NOMO-1 (cell line): ENCODE measurements around the gene ATRN.
"Not testable (repeated sequence)": the region's sequence is repeated elsewhere in the genome, so short reads cannot be mapped to it uniquely, and the experiment has no call there.

ENCODE experiments used
- DNase-seq, 2 experiments: peaks; one replicate each; lab custom pipeline; 2025; ENCODE audit not compliant: unreplicated experiment in 2 of 2; lab: John Stamatoyannopoulos, UW

The ATRN gene

DNA sequence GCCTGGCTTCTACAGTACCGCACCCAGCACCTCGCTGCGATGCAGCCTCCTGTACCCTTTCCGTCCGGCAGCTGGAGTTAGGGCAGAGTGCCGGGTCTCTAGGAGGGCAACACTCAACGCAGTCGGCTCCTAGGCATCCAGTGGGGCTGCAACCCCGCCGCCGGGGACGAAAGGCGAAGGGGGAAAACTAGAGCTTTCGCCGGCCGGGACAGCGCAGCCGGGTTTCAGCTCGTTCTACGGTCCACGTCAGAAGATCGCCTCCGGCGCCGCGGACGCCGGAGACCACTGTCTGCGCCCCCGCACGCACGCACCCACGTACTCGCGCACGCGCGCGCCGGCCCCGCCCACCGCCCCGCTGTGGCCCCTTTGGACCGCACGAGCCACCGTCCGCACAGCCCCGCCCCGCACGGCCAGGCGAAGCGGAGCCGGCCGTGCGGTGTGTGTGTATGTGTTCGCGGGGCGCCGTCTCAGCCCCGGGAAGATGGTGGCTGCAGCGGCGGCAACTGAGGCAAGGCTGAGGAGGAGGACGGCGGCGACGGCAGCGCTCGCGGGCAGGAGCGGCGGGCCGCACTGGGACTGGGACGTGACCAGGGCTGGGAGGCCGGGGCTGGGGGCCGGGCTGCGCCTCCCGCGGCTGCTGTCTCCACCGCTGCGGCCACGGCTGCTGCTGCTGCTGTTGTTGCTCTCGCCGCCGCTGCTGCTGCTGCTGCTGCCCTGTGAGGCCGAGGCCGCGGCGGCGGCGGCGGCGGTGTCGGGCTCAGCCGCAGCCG lies at the start of gene ATRN:
ATRN (plus strand) TSS at position 392 of the 770 bp plus-strand sequence; CDS start at position 482, 90 bp downstream.
- DNase-seq: peak; percentile 64 to 85

DNA sequence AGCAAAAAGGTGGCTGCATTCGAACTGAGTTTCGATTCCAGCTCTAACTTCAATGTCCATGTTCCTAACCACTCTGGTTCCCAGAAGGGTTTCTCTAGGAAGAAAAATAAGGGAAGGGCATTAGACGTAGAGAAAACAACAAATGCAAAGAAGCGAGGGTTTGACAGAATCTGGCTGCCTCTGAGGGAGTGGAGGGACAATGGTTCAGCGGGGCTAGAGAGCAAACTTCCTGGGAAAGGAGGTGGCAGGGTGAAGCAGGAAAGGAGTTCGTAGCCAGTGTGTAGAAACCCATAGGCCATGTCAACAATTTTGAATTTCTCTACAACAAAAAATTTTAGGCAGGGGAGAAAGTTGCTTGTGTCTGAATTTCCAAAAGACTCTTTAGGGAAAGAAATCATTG lies 48.8 kb upstream of the ATRN start:
- DNase-seq: no peak

DNA sequence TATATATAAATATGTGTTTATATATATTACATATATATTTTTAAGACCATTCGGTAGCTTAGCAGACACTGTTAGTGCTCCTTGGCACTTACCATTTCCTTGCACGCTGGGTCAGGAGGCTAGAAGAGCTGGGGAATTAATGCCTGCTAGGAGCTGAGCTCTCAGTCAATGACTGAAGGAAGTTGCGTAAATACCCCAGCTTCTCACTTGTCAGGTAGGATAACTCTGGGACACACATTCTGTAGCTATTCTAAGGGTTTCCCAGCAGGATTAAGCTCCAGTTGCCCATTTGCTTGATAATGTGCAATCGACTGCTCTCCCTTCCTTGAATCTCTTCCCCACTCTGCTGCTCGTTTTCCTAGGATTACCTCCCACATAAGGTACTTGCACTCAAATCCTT lies 47.7 kb upstream of the ATRN start:
- peak in 1 of 2 experiments; percentile 8 for DNase-seq

DNA sequence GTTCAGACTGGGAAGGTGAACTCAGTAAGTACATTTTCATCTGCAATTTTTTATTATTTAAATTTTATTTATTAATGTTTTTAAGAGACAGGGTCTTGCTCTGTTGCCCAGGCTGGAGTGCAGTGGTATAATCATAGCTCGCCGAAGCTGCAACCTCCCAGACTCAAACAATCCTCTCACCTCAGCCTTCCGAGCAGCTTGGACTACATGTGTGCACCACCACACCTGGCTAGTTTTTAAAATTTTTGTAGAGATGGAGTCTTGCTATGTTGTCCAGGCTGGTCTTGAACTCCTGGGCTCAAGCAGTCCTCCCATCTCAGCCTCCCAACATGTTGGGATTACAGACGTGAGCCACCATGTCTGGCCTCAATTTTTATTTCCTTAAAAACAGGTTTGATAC lies 44.1 kb upstream of the ATRN start:
- not testable (repeated sequence) for DNase-seq

DNA sequence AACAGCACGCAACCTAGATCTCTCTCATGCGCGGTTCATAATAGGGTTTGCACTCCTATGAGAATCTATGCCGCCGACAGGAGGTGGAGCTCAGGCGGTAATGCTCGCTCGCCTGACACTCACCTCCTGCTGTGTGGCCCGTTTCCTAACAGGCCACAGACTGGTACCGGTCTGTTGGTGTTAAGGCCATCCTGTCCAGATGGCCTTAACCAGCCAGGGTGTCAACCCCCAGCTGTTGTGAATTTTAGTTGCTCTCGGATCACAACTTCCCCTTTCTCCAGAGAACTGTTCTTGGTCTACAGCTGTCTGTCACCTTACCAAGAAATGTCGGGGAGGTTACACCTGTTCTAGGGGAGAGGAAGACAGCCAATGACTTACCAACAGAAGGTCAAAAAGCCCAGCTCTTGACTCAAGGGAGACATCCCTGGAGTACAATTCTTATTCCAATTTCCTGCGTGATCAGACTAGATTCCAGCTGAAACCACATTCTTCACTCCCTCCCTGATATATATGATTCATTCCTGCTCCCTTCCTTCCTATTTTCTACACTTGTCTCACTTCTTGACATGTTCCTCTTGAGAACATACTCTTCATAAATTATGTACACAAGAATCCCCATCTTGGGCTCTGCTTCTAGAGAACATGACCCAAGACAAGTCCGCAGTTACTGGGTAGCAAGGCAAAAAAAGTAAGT lies 40.3 kb upstream of the ATRN start:
- DNase-seq: peak; percentile 88 to 93

DNA sequence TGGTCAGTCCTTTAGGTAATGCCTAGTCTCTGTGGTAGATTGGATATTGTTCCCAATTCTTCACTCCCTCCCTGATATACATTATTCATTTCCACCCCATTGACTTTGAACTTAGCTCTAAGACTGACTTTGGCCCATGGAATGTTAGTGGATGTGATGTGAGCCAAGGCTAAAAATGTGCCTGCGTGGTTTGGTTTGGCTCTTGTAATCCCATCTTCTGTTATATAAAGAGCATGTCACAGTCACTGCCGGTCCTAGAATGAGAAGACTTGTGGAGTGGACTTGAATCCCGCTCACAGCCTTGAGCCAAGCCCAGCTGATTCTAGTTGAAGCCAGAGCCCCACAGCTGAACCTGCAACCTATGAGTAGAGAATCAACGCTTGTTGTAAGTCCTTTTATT lies 39.7 kb upstream of the ATRN start:
- DNase-seq: no peak

DNA sequence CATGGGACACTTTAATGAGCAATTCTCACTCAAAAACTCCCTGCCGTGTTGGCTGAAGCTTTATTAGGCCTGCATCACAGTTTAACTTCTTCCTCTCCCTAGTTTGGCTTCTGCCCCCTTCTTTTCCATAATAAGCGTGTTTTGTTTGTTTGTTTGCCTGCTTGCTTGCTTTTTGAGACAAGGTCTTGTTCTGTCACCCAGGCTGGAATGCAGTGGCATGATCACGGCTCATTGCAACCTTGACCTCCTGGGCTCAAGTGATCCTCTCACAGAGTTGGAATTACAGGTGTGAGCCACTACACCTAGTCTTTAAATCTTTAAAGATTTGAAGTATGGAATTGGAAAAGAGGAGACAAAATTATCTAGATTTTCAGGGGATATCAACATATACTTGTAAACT lies 38.0 kb upstream of the ATRN start:
- no peak for DNase-seq

DNA sequence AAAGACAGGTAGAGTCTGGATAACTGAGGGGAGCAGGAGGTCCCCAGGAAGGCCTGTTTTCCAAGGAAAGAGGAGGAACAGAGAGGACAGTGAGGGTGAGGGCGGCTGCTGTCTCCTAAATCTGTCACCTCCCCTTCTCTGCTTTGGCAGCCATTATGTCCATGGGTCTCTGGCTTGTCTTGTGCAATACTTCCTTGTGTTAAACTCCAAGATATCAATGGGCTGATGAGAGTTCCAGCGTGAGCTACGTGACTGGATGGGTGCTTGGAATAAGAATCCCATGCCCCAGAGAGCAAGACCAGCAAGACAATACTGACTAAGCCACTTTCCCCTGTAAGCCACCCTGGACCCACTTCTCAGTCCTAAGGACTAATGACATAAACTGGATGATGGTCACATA lies 37.1 kb upstream of the ATRN start:
- DNase-seq: no peak

DNA sequence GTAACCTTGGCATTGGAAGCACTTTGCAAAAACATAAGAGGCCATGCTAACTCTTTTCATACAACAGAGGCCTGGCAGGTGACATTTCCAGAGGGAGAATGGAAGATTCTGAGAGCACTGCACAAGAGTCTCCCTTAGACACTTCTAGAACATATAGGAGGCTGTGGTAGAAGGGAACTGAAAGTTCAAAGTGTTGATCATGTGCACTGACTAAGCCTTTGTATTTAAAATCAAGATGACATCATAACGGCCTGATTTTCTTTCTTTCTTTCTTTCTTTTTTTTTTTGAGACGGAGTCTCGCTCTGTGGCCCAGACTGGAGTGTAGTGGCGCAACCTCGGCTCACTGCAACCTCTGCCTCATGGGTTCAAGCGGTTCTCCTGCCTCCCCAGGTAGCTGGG lies 36.6 kb upstream of the ATRN start:
- peak; percentile 7 to 74 for DNase-seq

DNA sequence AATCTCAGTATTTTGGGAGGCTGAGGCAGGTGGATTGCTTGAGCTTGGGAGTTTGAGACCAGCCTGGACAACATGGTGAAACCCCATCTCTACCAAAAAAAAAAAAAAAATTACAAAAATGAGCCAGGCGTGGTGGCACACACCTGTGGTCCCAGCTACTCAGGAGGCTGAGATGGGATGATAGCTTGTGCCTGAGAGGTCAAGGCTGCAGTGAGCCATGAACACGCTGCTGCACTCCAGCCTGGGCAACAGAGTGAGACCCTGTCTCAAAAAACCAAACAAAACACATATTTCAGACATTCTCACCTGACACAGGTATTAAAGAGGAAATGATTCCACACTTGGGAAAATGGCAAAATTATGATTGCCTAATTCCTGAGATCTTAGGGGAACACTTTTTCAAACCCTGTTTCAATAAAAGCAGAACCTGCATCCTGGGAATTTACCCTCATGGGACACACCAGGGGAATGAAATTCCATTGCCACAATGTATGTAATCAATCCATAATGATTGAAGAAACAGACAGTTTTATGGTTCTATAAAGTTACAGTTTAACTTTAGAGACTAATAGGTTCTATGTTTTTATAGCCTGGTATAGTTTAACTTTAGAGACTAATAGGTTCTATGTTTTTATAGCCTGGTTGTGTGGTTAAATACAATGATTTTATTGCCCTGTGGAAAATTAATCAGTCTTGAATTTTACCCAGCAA lies 33.8 kb upstream of the ATRN start:
- DNase-seq: no peak

DNA sequence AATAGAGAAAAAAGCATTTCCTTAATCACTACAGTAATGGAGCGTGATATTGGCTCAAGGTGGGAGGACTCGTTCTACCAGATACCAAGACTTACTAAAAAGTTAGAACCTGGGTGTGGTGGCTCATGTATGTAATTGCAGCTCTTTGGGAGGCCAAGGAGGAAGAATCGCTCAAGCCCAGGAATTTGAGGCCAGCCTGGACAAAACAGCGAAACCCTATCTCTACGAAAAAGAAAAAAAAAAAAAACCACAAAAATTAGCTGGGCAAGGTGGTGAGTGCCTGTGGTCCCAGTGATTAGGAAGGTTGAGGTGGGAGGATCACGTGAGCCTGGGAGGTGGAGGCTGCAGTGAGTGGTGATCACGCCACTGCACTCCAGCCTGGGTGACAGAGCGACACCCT lies 24.0 kb upstream of the ATRN start:
- no peak for DNase-seq

DNA sequence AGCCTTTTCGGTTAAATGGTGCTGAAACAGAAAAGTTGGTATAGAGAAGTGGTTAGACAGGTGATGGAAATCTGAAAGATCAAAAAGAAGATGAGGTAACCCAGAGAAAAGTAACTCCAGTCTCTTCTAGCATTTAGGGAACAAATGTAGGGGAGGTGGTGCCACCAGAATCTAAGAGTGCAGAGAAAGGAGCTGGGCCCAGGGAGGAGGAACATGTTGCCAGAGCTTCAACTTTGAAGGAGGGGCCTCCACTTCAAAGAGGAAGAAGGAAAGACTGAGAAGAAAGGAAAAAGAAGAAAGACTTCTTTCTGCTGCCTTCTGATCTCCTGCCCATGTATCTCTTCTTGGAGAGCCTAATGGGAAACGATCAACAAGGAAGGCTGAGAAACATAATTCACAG lies 23.5 kb upstream of the ATRN start:
- peak; percentile 48 for DNase-seq

DNA sequence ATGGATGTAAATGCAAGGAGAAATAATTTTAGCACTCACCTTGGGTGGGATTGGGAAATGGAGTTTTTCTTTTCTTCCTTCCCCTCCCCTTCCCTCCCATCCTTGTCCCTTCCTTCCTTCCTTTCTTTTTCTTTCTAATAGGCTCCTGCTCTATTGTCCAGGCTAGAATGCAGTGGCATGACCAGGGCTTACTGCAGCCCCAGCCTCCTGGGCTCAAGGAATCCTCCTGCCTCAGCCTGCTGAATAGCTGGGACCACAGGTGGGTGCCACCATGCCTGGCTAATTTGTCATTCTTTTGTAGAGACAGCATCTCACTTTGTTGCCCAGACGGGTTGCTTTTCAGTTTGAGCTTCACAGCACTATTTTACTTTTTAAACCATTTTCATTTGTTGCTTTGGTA lies 21.5 kb upstream of the ATRN start:
- no peak for DNase-seq

DNA sequence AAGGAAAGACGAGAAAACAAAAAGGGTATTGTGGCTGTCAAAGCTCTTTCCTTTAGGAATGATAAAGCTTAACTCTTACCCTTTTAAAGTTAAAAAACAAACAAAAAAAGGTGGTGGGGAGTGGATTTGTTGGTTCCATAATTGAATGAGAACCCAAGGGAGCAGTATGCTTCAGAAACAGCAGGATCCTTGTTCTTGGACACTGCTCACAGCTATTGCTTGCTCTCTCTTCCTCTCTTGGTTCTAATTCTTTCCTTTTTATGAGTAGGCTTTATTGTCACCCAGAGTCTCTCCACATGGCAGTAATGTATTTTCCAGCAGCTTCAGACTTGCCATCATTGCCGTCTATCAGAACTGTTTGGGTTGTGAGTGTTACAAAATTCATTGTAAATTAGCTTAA lies 18.7 kb upstream of the ATRN start:
- DNase-seq: no peak

DNA sequence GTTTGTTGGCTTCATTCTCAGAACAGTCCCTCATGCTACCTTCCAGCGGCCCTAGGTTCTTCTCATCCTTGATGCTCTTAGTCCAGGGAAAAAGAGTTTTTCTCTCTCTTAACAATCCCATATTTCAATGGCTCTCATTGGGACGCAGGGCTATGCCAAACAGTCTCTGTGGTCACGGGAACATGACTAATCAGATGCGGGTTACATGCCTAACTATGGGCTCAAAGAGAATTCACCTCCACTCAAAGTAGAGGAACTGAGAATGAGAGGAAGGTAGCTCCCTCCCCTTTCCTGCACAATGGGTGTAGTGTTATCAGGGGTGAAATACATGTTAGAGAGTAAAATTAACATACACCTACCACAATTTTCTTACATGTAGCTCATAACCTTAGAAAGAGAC lies 18.1 kb upstream of the ATRN start:
- peak; percentile 17 to 30 for DNase-seq

DNA sequence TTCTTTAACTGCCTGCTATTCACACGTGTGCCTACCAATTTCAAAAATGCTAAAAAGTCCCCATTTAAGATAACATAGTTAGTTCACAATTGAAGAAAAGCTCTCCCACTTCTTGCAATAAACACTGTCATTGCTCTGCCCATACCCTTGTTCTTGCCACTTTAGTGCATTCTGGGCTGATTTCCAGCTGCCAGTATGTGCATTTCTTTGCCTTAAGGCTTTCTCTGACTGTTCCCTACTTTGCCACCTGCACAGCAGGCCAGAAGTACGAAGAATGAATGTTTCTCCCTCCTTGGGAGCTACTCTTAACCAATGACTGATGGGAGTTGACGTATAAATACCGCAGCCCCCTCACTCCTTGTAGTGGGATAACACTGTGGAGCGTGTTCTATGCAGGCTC lies 16.0 kb upstream of the ATRN start:
- no peak for DNase-seq

DNA sequence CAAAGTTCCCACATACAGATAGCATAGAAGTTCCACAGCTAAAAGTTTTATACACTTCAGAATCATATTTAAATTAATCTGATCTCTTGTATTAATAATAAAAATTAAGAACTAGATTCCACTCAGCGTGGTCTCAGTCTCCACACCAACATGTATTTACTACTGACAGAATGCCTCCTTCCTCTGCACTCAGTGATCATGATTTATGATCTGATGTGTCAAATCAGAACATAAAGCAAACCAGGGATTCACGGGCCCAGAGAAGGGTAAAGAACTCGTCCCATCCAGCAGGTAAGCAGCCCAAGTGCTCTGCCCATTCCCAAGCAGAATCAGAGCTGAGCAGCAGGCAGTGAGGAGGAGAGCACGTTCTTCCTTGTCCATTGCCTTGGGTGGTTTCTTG lies 14.2 kb upstream of the ATRN start:
- DNase-seq: no peak

DNA sequence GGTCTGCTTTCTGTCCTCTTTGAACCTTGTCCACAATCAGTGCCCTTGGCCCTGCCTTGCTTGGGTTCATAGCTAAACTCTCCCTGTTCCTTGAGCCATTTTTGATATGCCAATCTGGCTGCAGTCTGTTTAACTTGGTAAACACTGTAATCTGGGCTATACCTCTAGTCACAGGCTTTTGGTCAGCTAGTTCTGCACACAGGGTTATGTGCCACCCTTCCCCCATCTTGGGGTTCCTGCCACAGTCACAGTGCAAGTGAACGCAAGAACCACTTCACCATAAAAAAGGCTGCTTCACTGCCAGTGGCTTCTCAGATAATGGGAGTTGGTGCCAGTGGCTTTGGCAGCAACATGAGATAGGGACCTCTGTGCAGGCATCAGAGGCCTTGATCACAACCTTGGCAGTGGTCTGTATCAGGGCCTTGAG lies 10.9 kb upstream of the ATRN start:
- DNase-seq: no peak

DNA sequence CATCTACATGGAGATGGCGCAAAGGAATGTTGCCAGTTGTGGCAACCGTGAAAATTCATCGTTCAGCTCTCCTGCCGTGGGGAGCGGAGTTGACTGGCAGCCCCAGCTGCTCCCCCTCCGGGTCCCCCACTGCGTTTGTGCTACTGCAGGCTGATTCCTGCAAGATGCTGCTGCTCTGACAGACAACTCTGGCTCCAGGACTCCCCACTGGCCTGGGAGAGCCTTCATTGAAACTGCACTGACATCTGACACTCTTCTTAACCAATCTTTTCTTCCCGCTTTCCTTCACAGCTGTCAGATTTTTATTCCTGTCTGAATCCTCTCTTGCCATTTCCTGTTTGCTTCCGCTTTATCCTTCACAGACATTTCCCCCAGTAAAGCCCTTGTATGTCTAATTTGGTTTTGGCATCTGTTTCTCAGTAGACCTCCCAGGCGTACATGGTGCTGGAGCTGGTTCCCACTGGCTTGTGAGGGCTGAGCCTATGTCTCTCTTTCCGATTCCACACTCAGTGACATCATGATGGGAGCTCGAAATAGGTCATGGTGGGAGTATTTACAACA lies 9.5 kb upstream of the ATRN start:
- DNase-seq: no peak

DNA sequence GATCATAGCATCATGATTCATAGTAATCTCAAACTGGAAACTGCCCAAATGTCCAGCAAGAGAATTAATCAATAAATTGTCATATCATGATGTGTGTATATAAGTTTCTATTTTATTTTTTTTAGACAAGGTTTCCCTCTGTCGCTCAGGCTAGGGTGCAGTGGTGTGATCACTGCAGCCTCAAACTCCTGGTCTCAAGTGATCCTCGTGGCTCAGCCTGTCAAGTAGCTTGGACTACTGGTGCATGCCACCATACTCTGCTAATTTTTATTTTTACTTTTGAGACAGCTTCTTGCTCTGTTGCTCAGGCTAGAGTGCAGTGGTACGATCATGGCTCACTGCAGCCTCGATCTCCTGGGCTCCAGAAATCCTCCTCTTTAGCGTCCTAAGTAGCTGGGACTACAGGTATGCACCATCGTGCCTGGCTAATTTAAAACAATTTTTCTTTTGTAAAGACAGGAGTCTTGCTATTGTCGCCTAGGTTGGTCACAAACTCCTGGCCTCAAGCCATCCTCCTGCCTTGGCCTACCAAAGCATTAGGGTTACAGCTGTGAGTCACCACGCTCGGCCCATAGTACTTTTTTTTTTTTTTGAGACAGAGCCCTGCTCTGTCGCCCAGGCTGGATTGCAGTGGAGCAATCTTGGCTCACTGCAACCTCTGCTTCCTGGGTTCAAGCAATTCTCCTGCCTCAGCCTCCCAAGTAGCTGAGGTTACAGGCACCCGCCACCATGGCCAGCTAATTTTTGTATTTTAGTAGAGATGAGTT lies 8.7 kb upstream of the ATRN start:
- no peak for DNase-seq

DNA sequence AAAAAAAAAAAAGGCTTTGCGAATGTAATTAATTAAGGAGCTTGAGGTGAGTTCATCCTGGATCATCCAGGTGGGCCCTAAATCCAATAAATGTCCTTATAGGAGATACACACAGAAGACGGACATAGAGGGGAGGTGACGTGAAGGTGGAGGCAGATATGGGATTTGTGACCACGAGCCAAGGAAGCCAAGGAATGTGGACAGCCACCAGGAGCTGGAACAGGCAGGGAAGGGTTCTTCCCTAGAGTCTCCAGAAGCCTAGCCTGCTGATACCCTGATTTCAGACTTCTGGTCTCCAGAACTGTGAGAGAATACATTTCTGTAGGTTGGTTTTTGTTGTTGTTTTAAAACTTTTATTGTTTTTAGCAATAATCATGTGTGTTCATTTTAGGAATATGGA lies 6.7 kb upstream of the ATRN start:
- no peak for DNase-seq
